CD4-positive, alpha-beta T cell treated with Interleukin-17A for 1 hour (primary cell): ENCODE data around the gene NAV3.

Experiments used
- DNase-seq: peaks from one replicate; pipeline ENCODE4 v3.0.0-alpha.2; 2020

NAV3 gene

DNA sequence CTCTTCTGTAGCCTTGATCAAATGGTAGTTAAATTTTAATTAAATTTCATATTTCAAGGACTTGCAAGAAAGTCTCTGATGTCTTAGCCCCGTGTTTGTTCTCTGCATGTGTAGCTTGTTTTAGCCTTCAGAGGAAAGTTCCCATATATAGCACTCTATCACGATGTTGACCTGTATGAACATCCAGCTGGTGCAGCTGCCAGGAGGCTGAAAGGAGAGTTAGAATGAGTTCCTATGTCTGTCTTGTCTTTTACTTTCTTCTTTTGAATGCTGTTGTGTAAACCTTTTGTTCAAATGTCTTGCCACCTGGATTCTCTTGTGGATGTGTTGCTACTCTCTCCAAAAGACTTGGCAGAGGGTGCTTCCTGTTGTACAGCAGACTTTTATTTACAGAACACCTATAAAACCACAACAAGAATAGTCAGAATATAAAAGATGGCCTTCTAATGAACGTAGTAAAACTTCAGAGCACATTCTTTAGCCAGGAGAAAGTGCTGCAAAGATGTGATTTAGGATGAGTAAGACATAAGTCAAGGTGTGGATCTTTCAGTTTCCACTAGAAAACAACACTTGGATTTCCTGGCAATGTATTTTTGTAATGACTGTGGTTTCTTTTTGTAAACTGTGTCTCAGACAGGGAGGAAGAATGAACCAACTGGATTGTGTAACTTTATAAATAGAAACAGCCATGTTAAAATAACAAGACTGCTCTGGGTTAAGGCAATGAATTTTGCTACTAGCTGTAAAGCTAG lies 17.2 kb downstream of the NAV3 start:
- DNase-seq = no peak

GRCh38 chr12:77850129-77850528 lies 19.4 kb downstream of the NAV3 start:
- no peak for DNase-seq

DNA sequence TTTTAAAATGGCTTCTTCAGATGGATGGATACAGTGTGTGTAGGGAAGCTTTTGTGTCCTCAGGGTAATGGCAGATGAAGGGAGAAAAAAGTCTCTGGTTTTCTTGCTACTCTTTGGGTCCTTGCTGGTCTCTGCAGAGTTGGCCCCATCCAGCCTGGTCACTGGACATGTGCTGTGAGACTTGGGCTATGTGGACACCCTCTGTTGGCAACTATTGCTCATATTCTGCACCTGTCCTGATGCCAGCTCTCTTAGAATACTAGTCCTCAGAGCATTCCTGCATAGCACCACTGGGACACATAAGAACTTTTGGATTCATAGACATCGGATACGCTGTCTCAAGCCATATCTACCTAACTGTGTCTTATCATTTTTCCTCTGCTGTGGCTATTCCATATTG lies 20.0 kb downstream of the NAV3 start:
- no peak for DNase-seq

- DNase-seq = no peak
Observed at GRCh38 chr12:77855548-77855947, 24.9 kb downstream of the NAV3 start.

DNA sequence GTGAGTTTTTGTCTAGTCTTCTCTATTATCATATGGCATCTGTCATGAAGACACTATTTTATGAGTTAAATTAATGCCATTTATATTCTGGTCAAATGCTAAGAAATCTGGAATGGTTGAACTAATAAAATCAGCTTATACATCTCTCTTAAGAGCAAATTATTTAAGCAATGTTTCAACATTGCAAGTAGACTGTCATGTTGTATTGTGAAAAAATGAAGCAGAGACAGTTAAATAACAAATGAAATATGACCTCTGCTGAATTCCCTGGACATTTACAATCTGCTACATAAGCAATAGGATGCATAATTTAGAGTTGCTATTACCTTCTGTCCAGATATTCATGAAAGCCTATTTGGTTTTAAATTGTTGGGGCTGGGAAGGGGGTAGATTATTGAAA lies 30.6 kb downstream of the NAV3 start:
- DNase-seq = no peak

DNA sequence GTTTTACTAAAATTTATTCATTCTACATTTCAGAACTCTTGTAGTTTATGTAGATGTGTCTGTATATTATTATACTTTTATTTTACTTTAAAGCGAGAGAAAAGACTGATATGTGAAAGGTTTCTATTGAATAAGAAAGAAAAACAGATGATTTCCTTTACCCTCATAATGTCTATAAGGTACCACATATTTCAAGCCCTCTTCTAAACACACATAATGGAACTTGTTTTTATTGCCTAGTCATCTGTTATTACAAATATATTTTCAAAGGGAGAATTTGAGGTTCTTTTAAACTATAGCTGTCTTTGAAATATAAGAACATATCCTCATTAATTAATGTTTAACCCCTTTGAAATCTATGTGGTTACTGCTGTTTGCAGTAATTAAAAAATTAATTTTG lies 34.5 kb downstream of the NAV3 start:
- no peak for DNase-seq

GRCh38 chr12:77878901-77879300 lies 48.2 kb downstream of the NAV3 start:
- DNase-seq = no peak

DNA sequence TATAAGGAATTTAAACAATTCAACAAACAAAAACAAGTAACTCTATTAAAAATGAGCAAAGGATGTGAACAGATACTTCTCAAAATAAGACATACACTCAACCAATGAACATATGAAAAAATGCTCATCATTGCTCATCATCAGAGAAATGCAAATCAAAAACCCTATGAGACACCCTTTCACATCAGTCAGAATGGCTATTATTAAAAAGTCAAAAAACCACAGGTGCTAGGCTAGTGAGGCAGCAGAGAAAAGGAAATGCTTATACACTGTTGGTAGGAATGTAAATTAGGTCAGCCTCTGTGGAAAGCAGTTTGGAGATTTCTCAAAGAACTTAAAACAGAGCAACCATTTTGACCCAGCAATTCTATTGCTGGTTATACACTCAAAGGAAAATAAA lies 52.0 kb downstream of the NAV3 start:
- DNase-seq = no peak

- no peak for DNase-seq
Observed at GRCh38 chr12:77888611-77889010, 57.9 kb downstream of the NAV3 start.

GRCh38 chr12:77891518-77892147 lies 60.9 kb downstream of the NAV3 start:
- no peak for DNase-seq

DNA sequence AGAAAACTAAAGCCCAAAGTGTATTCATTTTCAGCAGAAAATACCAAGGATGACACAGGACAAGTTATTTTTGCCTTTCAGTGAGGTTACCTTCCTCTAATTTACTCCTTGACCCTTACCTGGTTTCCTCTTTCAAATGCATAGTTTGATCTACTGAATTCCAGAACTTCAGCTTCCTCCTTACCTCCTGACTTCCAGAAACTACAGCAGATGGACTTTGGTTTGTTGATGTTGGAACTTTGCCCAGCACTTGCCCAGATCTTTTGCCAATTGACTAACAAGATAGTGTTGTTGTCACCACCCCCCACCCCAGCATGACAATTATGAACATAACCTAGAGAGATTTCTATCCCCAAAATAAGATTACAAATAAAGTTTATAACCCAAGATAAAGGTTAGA lies 63.2 kb downstream of the NAV3 start:
- no peak for DNase-seq

DNA sequence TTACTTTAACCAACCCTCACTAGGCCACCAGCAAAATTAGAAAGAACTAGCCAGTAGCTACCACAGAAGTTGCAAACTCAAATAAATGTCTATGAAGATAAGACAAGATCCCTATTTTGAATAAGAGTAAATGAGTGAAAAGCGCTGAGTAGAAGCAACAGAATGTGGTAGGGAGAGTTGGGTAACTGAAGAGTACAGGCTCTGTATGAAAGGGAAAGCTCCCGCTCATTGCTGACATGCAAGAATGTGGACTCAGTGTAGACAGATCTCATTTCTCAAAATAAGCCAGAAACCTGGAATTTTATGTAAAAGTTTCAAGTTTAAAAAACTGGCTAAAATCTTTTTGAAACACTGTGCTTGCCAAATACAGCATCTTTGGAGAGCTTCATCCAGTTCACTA lies 63.9 kb downstream of the NAV3 start:
- DNase-seq = no peak

- no peak for DNase-seq
Observed at GRCh38 chr12:77895699-77896098, 65.0 kb downstream of the NAV3 start.

DNA sequence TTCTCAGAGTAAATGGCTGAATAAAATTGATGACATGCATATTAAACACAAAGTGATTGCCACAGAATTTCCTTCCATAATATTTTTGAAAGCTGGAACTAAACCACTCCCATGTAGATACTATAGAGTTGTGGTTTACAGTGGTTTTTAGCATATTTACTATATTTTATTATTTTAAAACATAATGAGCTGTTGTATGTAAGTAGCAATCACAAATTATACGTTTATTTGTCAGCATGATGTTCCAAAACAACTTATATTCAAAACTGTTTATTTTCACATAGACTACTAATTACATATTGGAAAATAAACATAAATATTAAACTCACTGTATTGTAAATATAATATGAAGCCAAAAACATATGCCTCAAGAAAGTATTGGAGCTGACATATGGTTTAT lies 77.2 kb downstream of the NAV3 start:
- DNase-seq = no peak

DNA sequence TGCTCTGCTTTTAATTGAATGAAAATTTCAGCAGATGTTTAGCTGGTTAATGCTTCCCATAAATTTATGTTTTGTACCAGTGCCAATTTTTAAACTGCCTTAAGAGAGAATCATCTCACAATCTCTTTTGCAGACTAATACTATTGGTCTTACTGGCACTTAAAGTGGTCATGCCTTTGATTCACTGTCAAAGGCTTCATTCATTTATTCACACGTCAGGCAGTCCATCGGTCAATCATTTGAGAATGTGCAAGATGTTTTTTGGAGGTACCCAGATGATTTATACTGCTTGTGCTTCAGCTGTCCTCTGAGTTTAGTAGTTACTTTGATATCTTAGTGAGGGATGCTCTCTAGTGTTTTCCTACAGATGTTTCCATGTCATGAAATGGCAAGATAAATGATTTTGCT lies 83.4 kb downstream of the NAV3 start:
- DNase-seq = no peak

- no peak for DNase-seq
Observed at GRCh38 chr12:77915071-77915600, 84.4 kb downstream of the NAV3 start.

DNA sequence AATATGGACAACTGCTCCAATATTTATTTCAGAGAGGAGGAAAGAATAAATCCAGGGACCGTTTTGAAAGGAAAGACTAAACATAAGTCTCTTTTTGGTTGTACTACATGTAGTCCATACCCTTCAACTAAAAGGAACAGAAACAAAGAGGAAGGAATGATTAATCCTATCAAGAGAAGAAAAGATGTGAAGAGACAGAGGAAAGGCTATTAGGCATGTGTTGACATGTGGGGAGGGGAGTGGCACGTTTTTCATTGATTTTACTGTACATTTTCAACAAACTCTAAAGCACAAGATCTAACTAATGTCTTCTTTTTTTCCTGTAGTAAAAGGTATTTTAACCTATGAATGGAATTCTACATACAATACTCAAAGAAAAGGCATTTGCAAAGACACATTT lies 85.6 kb downstream of the NAV3 start:
- no peak for DNase-seq

- DNase-seq = no peak
Observed at GRCh38 chr12:77918046-77918445, 87.4 kb downstream of the NAV3 start.

GRCh38 chr12:77919450-77919849 lies 88.8 kb downstream of the NAV3 start:
- no peak for DNase-seq

GRCh38 chr12:77923882-77924281 lies 93.2 kb downstream of the NAV3 start:
- no peak for DNase-seq

DNA sequence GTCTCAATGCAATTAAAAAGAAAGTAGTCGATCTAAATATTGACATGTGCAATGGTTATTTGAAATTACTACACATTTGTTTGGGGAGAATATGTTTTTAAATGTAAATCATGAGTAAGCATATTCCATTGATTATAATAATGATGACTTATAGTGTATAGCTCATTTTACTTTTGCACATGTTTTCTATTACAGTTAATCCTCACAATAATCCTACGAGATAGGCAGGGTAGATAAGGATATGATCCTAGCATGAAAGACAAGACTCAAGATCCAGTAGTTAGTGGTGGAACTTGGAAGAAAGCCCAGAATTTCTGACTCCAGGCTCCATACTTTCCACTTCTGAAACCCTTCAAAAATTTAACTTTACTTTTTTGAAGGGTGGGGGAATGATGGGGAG lies 94.0 kb downstream of the NAV3 start:
- DNase-seq = no peak

- DNase-seq = no peak
Observed at GRCh38 chr12:77925536-77926108, 94.9 kb downstream of the NAV3 start.

DNA sequence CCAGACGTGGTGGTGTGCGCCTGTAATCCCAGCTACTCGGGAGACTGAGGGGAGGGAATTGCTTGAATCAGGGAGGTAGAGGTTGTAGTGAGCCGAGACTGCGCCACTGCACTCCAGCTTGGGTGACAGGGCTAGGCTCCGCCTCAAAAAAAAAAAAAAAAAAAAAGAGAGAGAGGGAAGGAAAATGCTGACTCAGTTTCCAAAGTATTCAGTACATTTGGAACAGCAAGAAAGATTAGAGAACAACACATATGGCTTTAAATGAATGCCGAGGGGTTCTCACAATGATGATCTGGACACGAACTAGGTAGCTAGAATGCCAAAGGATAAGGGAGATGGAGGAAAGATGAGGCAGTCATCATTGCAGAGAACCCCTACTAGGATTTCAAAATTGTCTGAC lies 97.4 kb downstream of the NAV3 start:
- no peak for DNase-seq

DNA sequence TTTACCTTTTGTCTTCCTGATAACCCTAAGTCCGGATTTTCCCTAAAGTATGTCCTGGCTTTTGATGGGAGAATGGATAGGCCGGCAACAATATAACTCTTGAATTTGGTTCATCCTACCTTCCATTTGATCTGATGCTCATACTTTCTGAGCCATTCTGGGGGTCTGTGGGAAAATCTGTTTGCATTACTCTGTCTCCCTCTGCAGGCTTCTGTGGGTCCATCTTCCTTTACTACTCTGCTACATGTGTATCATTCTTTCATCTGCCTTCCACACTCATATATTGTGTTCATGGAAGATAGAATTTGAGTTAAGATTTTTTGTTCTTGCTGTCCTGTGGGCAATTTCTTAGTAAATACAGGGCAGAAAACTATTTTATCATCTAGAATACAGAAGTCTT lies 101.5 kb downstream of the NAV3 start:
- no peak for DNase-seq
